Activated T-cell treated with anti-CD3 and anti-CD28 coated beads for 4 hours (primary cell): Measurements from ENCODE around the gene COG1.
A peak's percentile ranks its signal among the peaks of the same experiment; 100 is the strongest.
"Not testable (repeated sequence)": the region's sequence is repeated elsewhere in the genome, so short reads cannot be mapped to it uniquely, and the experiment has no call there.

Source experiments
- DNase-seq: peaks from one replicate; pipeline ENCODE4 v3.0.0-alpha.2; 2020

COG1 gene, protein sequence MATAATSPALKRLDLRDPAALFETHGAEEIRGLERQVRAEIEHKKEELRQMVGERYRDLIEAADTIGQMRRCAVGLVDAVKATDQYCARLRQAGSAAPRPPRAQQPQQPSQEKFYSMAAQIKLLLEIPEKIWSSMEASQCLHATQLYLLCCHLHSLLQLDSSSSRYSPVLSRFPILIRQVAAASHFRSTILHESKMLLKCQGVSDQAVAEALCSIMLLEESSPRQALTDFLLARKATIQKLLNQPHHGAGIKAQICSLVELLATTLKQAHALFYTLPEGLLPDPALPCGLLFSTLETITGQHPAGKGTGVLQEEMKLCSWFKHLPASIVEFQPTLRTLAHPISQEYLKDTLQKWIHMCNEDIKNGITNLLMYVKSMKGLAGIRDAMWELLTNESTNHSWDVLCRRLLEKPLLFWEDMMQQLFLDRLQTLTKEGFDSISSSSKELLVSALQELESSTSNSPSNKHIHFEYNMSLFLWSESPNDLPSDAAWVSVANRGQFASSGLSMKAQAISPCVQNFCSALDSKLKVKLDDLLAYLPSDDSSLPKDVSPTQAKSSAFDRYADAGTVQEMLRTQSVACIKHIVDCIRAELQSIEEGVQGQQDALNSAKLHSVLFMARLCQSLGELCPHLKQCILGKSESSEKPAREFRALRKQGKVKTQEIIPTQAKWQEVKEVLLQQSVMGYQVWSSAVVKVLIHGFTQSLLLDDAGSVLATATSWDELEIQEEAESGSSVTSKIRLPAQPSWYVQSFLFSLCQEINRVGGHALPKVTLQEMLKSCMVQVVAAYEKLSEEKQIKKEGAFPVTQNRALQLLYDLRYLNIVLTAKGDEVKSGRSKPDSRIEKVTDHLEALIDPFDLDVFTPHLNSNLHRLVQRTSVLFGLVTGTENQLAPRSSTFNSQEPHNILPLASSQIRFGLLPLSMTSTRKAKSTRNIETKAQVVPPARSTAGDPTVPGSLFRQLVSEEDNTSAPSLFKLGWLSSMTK

GRCh38 chr17:73192894-73193701 lies at the start of gene COG1:
Gene COG1, plus strand, starts transcription at chr17:73193055. Its CDS starts 15 bp downstream, at chr17:73193070.
- peak; percentile 88 for DNase-seq

- not testable (repeated sequence) for DNase-seq
Observed at GRCh38 chr17:73144209-73144608, 48.6 kb upstream of the COG1 start.

DNA sequence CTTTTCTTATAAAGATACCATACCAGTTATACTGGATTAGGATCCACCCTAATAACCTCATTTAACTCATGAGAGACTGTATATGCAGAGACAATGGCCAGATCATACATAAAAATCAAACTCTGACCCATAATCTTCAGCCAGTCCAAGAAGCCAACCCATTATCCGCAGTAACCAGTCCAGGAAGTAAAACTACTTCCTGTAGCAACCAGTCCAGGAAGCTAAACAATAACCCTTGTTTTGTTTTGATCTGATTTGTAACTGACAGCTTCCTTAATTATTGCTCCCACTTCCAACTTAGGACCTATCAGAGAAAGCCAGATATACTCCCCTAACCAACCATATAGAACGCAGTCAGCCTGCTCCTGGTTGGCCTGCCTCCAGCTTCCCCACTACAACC lies 47.2 kb upstream of the COG1 start:
- no peak for DNase-seq

- not testable (repeated sequence) for DNase-seq
Observed at GRCh38 chr17:73147791-73148190, 45.1 kb upstream of the COG1 start.

DNA sequence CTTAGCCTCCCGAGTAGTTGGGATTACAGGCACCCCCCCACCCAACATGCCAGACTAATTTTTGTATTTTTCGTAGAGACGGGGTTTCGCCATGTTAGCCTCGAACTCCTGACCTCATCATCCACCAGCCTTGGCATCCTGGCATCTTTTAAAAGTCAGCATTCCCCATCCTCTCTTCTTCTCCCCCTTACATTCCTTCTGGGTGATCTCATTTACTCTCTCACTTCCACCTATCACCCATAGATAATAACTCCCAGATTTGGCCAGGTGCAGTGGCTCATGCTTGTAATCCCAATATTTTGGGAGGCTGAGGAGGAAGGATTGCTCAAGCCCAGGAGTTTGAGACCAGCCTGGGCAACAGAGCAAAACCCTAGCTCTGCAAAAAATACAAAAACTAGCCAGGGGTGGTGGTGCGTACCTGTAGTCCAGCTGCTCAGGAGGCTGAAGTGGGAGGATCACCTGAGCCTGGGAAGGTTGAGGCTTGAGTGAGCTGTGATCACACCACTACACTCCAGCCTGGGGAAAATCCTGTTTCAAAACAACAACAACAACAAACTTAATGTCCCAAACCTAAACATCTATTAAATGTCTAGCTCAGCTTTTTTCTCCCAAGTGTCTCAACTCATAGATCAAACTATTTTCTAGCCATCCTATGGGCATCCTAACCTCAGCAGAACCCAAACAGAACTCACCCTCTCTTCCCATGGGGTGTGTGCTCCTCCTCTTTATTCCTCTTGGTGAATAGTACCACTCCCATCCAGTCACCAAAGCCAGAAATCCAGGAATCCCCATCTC lies 44.1 kb upstream of the COG1 start:
- no peak for DNase-seq

DNA sequence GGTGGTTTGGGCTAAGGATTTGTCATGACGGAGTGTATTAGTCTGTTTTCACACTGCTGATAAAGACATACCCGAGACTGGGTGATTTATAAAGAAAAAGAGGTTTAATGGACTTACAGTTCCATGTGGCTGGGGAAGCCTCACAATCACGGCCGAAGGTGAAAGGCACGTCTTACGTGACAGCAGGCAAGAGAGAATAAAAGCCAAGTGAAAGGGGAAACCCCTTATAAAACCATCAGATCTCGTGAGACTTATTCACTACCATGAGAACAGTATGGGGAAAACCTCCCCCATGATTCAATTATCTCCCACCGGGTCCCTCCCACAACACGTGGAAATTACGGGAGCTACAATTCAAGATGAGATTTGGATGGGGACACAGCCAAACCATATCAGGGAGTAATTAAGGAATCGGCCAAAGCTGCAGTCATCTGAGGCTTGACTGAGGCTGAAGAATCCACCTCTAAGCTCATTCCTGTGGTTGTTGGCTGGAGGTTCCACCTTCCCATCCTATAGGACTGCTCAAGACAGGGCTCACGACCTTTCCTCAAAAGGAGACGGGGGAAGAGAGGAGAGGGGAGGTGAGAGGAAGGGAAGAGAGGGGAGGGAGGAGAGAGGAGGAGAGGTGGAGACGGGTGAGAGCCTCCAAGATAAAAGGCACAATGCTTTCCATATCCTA lies 42.1 kb upstream of the COG1 start:
- DNase-seq: not testable (repeated sequence)

DNA sequence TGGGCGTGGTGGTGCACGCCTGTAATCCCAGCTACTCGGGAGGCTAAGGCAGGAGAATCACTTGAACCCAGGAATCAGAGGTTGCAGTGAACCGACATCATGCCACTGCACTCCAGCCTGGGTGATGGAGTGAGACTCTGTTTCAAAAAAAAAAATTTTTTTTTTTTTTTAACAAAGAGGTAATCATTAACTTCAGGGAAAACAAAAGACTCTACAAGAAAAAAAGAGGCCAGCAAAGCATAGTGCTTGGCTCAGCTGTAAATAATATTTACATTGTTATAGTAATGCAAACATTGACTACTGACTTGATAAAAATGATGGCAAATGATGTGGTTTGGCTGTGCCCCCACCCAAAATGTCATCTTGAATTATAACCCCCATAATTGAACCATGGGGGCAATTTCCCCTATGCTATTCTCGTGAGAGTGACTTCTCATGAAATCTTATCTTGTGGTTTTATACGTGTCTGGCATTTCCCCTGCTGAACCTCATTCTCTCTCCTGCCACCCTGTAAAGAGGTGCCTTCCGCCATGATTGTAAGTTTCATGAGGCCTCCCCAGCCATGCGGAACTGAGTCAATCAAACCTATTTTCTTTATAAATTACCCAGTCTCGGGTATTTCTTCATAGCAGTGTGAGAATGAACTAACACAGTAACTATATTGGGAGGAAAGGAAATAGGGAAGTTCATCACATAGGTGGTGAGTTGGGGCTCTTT lies 40.8 kb upstream of the COG1 start:
- DNase-seq: no peak

- no peak for DNase-seq
Observed at GRCh38 chr17:73155410-73156165, 37.3 kb upstream of the COG1 start.

DNA sequence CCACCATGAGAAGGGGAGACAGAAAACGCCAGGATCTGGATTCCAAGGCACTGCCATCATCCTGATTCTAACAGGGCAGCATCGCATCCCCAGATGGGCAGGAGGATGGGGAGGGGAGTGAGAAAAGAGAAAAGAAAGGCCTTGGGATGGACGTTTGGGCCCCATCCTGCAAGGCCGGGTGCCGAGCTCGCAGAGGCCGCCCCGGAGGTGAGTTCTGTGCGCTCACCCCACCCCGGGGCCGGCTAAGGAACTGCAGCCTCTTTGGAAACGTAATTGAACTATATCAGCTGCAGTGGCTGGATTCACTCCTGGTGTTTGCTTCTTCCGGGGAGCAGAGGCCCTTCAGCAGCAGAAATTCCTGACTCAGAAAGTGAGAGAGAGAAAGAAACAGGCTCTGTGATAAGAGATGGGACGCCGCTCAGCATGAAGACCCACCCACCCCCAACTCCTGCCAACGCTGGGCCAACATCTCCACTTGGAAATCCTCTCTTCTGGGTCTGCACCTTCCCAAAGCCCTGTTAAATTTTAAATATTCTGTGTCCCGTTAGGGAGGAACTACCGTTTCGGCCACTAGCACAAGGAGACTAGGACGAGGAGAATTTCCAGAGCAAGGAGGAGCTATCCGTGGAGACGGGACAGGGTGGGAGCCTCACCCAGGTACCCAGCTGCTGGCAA lies 36.6 kb upstream of the COG1 start:
- peak; percentile 27 for DNase-seq

DNA sequence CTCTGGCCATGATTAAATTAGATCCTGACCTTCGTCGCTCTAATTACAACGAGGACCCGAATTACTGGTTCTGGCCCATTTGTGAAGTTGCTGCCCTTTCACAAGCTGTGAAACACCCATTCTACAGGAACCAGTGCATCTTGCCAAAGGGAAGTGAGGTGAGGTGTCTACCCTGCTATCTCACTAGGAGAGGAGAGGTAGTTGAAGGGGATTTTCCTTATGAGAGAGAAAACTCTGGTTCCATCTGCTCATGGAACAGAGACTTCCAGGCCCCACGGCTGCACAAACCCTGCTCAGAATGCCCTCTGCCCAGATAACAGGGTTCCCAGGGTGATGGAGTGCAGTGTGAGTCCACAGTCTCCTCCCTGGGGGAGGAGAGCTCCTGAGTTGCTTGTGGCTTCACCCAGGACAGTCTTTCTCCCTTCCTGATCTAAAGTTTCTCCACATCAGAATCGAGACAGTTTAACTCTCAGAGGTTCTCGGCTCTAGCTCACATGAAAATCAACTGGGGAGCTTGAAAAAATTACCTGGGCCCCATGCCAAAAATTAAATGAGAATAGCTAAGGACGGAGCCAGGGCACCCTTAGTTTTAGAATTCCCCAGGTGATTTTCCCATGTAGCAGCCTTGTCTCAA lies 35.9 kb upstream of the COG1 start:
- no peak for DNase-seq

- no peak for DNase-seq
Observed at GRCh38 chr17:73157521-73157890, 35.3 kb upstream of the COG1 start.

- no peak for DNase-seq
Observed at GRCh38 chr17:73158133-73158532, 34.7 kb upstream of the COG1 start.

DNA sequence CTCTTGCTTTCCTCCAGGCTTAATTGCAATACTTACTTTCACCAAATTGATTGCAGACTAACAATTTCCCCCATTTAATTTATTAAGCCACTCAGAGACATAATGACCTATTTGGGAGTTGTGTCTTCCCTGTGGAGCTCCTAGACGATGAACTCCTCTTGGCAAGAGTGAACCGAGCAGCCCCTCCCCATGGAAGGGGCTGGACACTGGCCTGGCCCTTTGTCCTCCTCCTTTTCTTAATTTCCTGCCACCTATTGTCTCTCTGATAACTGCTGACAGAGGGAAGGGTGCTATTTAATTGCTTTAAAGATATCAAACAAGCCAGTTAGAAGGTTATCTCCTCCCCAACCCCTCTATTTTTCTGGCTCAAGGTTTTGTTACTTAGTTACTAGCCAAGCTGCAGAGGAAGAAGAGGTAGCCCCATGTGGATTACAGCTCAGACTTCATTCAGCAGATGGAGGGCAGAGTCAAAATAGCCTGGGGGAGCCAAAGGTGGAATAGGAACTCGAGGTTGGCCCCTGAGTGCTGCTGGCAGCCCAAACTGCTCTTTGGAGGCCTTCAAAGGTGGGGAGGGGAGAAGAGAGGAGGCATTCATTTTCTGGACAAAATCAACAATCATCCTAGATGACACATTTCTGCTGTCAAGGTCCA lies 31.8 kb upstream of the COG1 start:
- no peak for DNase-seq

GRCh38 chr17:73163043-73163442 lies 29.8 kb upstream of the COG1 start:
- no peak for DNase-seq

GRCh38 chr17:73165616-73166404 lies 27.0 kb upstream of the COG1 start:
- DNase-seq: no peak

DNA sequence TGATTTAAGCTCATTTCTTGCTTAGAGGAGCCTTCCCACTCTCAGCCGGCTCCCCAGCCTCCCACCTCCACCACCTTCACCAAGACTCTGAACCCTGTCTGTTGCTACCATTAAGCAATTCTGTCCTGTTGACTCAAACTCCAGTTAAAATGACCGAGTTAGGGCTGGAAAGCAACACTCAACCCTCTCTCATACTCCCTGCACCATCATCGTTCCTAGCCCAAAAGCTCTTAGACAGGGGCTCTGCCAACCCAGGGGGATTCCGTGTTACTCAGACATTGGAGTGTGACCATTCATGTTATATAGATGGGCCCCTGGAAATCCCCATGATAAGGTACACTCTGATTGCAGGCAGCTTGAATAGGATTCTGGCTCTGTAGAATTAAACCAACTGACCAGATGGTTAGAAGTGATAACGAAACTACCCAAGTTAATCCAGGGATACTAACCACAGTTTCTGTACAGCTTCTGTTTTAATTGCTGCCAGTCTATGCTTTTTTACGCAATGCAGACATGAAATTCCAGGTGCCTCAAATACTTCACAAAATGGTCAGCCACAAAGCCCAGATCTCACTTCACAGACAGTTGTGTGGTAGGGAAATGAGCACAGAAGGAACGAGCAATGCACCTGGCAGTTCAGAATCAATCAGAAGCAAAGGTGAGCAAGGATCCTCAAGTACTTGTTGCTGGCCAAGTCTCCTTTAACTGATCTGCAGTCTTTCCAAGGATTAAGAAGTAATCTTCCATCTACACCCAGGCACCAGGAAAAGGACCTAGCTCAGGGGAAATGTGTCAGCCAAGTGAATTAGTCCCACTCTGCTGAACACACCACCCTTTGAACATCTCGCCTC lies 25.9 kb upstream of the COG1 start:
- DNase-seq: no peak

- no peak for DNase-seq
Observed at GRCh38 chr17:73168667-73169066, 24.2 kb upstream of the COG1 start.
